A673 (cell line): ENCODE data around the gene CNTN5. TPM values are rescaled to one million over a fixed set of nuclear protein-coding genes. Genes with fewer than 3 reads are reported as not detected.
"Not testable (repeated sequence)": the region's sequence is repeated elsewhere in the genome, so short reads cannot be mapped to it uniquely, and the experiment has no call there.

Experiments used
- BruUV-seq: library from RNA; stranded (reverse); fragments of 400-500 nt; replicated peaks from 2 replicates; lab custom pipeline; 2021; lab: Mats Ljungman, UMichigan
- CTCF ChIA-PET: fragments of 300-600 bp; sonication (Branson Sonifier 250); formaldehyde crosslinking; loops from one replicate; lab custom pipeline; 2022; ENCODE audit warnings: antibody characterized with exemption; lab: Charles Lee
- POLR2A ChIA-PET: fragments of 300-600 bp; sonication (Branson Sonifier 250); formaldehyde crosslinking; loops from one replicate; lab custom pipeline; 2022; ENCODE audit warnings: antibody characterized with exemption; ENCODE audit not compliant: low non-redundant PET; lab: Charles Lee
- DNase-seq: peaks from one replicate; pipeline ENCODE4 v3.0.0-alpha.2; 2015; ENCODE audit warnings: low spot score
- H3K27ac ChIP-seq: fragments of 200-600 bp; sonication (generic); 2 replicates; pipeline ENCODE4 v1.5.1; 2016; ENCODE audit warnings: mixed run types, low read depth, mild to moderate bottlenecking, mixed read lengths, antibody characterized with exemption, low read length; ENCODE audit not compliant: poor library complexity, severe bottlenecking
- H3K27me3 ChIP-seq: fragments of 200-600 bp; sonication (generic); replicated peaks from 2 replicates; pipeline ENCODE4 v1.6.1; 2017; ENCODE audit warnings: mixed run types, low read depth, mild to moderate bottlenecking, mixed read lengths, antibody characterized with exemption, low read length; ENCODE audit not compliant: insufficient read depth, poor library complexity
- H3K36me3 ChIP-seq: fragments of 200-600 bp; sonication (generic); 2 replicates; pipeline ENCODE4 v1.6.1; 2016; ENCODE audit warnings: mixed run types, mild to moderate bottlenecking, mixed read lengths, antibody characterized with exemption, low read length; ENCODE audit not compliant: insufficient read depth, poor library complexity, severe bottlenecking
- H3K4me1 ChIP-seq: fragments of 200-600 bp; sonication (generic); 2 replicates; pipeline ENCODE4 v1.6.1; 2017; ENCODE audit warnings: mixed run types, mild to moderate bottlenecking, mixed read lengths, antibody characterized with exemption, low read length; ENCODE audit not compliant: insufficient read depth, poor library complexity, severe bottlenecking
- H3K4me3 ChIP-seq: fragments of 200-600 bp; sonication (generic); 2 replicates; pipeline ENCODE4 v1.5.1; 2016; ENCODE audit warnings: low read depth, mixed run types, mild to moderate bottlenecking, mixed read lengths, low read length; ENCODE audit not compliant: poor library complexity, severe bottlenecking
- H3K9me3 ChIP-seq: fragments of 200-600 bp; sonication (generic); 2 replicates; pipeline ENCODE4 v1.6.1; 2016; ENCODE audit warnings: mixed run types, low read depth, mild to moderate bottlenecking, mixed read lengths, antibody characterized with exemption, low read length; ENCODE audit not compliant: poor library complexity, severe bottlenecking
- EZH2 ChIP-seq: fragments of 200-600 bp; sonication (generic); IDR thresholded peaks from 2 replicates; pipeline ENCODE4 v1.6.1; 2017; ENCODE audit warnings: borderline replicate concordance, low read depth, mild to moderate bottlenecking, mixed read lengths, antibody characterized with exemption, low read length; ENCODE audit not compliant: poor library complexity, severe bottlenecking
- intact Hi-C: fragments of 100-400 bp; cut with micrococcal nuclease; formaldehyde crosslinking; loops from one replicate; pipeline ENCODE4 v1.10.0; 2022; ENCODE audit not compliant: unreplicated experiment
- total RNA-seq: library from RNA; stranded (reverse); gene quantifications from 2 replicates; pipeline ENCODE4 v1.2.3, GENCODE V29; 2021
- TF ChIP-seq, protein P1 (sequence below): fragments of 300-800, 200-600 bp; sonication (generic); conservative IDR thresholded peaks from 2 replicates; pipeline ENCODE4 v1.5.1; 2017; ENCODE audit warnings: low read depth, mild to moderate bottlenecking, antibody characterized with exemption, low read length, moderate library complexity, mixed read lengths

Gene CNTN5
- total RNA-seq, 1 experiment from 2014 or later = 0.80 TPM

DNA sequence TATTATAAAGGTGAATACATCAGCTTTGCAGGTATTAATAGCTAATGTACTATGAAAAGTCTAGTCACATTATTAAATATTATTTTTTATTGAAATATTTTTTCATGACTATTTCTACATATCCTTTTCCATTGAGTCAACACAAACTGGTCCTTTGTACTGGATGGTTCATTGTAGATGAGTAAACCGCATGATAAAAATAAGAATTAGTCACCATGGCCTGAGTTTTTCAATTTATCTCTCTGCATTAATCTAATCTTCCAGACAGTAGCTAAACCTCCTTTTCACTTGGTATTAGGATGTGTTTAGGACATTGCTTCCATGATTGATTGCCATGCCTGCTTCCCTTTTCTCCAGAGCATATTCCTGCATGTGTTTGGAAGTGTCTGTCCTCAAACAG, 1227.0 kb downstream of the CNTN5 start:
- H3K4me3 ChIP-seq = no peak overlapping the region
- intact Hi-C loops = loop anchor here (10.0 kb wide), 1 partner anchor 317 kb away; no protein-coding TSS in a partner anchor
- H3K27ac ChIP-seq = no peak overlapping the region
- no TSS peak for BruUV-seq
- no peak for TF ChIP-seq EZH2
- TF ChIP-seq, protein P1, sequence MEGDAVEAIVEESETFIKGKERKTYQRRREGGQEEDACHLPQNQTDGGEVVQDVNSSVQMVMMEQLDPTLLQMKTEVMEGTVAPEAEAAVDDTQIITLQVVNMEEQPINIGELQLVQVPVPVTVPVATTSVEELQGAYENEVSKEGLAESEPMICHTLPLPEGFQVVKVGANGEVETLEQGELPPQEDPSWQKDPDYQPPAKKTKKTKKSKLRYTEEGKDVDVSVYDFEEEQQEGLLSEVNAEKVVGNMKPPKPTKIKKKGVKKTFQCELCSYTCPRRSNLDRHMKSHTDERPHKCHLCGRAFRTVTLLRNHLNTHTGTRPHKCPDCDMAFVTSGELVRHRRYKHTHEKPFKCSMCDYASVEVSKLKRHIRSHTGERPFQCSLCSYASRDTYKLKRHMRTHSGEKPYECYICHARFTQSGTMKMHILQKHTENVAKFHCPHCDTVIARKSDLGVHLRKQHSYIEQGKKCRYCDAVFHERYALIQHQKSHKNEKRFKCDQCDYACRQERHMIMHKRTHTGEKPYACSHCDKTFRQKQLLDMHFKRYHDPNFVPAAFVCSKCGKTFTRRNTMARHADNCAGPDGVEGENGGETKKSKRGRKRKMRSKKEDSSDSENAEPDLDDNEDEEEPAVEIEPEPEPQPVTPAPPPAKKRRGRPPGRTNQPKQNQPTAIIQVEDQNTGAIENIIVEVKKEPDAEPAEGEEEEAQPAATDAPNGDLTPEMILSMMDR = no peak
- H3K4me1 ChIP-seq = no peaks in the 10 kb centered on the region
- ChIA-PET CTCF (no interaction called here), POLR2A (interaction anchor here (0.6 kb wide), 1 partner anchor 35 kb away, joined by 5 read pairs; no protein-coding TSS in a partner anchor)
- no peak for DNase-seq
- no peaks in the 10 kb centered on the region for H3K36me3 ChIP-seq
- no peaks in the 10 kb centered on the region for H3K27me3 ChIP-seq
- H3K9me3 ChIP-seq = no peaks in the 10 kb centered on the region

DNA sequence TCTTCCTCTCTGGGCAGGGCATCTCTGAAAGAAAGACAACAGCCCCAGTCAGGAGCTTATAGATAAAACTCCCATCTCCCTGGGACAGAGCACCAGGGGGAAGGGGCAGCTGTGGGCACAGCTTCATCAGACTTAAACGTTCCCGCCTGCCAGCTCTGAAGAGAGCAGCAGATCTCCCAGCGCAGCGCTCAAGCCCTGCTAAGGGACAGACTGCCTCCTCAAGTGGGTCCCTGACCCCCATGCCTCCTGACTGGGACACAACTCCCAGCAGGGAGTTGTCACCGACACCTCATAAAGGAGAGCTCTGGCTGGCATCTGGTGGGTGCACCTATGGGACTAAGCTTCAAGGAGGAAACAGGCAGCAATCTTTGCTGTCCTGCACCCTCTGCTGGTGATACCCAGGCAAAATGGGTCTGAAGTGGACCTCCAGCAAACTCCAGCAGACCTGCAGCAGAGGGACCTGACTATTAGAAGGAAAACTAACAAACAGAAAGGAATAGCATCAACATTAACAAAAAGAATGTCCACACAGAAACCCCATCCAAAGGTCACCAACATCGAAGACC, 1236.6 kb downstream of the CNTN5 start:
- H3K9me3 ChIP-seq, BruUV-seq, H3K27me3 ChIP-seq, intact Hi-C loops, CTCF ChIA-PET, DNase-seq, H3K27ac ChIP-seq, POLR2A ChIA-PET, H3K4me3 ChIP-seq, H3K4me1 ChIP-seq, H3K36me3 ChIP-seq: not testable (repeated sequence)

DNA sequence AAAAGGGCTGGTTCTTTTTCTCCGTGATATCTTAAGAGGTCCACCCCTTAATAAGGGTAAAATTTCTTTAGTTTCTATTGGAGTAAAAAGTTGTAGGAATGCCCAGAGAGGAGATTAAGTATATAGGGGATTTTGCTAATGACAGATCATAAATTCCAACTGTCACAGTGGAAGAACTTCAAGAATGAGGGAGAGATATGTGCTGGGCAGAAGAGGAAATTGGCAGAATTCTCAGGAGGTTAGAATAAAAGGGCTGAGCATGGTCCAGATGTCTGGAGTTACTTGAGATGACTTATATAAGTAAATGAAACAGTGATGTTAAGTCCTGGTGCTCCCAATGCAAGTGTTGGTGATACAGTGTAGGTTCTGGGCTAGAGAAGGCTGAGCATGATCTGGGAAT, 1248.8 kb downstream of the CNTN5 start:
- intact Hi-C loops = no loop called here
- ChIA-PET POLR2A (no interaction called here), CTCF (no interaction called here)
- H3K36me3 ChIP-seq = no peaks in the 10 kb centered on the region
- no TSS peak for BruUV-seq
- H3K4me1 ChIP-seq = peaks cover 22% of the 10 kb centered on the region
- peak; percentile 93 for DNase-seq
- H3K27ac ChIP-seq = no peak overlapping the region
- no peaks in the 10 kb centered on the region for H3K27me3 ChIP-seq
- H3K9me3 ChIP-seq = no peaks in the 10 kb centered on the region
- TF ChIP-seq, protein P1 = no peak
- no peak for TF ChIP-seq EZH2
- H3K4me3 ChIP-seq = no peak overlapping the region
